Vagina (tissue), 2 donors: Measurements from ENCODE around the gene BNC2. TPM values are rescaled to one million over a fixed set of nuclear protein-coding genes. Genes with fewer than 3 reads are reported as not detected.

Experiments used
- DNase-seq, 2 donors: peaks; one replicate each; pipeline ENCODE4 v3.0.0-alpha.2; 2017; ENCODE audit errors: extremely low spot score in 2 of 2
- H3K27ac ChIP-seq: fragments of 200-600 bp; sonication (generic); one replicate; pipeline ENCODE4 v1.5.1; 2019
- H3K27me3 ChIP-seq: fragments of 200-600 bp; sonication (generic); one replicate; pipeline ENCODE4 v1.5.1; 2019
- H3K36me3 ChIP-seq, 2 donors: fragments of 200-600 bp; sonication (generic); one replicate each; pipeline ENCODE4 v1.5.1; 2017 to 2019
- H3K4me1 ChIP-seq: fragments of 200-600 bp; sonication (generic); one replicate; pipeline ENCODE4 v1.5.1; 2019
- H3K4me3 ChIP-seq, 2 donors: fragments of 200-600 bp; sonication (generic); 1 replicate in 1 of 2; 2 replicates in 1 of 2; pipeline ENCODE4 v1.5.1; 2016 to 2019
- H3K9me3 ChIP-seq: fragments of 200-600 bp; sonication (generic); one replicate; pipeline ENCODE4 v1.5.1; 2019
- POLR2A ChIP-seq, 2 donors: fragments of 450-650 bp; IDR thresholded peaks; one replicate each; pipeline ENCODE4 v1.6.1; 2017; ENCODE audit warnings: antibody characterized with exemption in 2 of 2, mild to moderate bottlenecking in 2 of 2, moderate library complexity in 2 of 2
- POLR2AphosphoS5 ChIP-seq, 2 donors: sonication (generic); formaldehyde crosslinking; IDR thresholded peaks; one replicate each; pipeline ENCODE4 v1.9.0; 2017; ENCODE audit warnings: antibody characterized with exemption in 2 of 2, mild to moderate bottlenecking in 2 of 2, low read depth in 1 of 2; ENCODE audit not compliant: insufficient read depth in 1 of 2
- intact Hi-C: fragments of 100-400 bp; cut with DNase I; formaldehyde crosslinking; loops from one replicate; pipeline ENCODE4 v1.15.1; 2023
- total RNA-seq: library from RNA; depleted of rRNA; stranded (reverse); fragments of >200 nt; gene quantifications from one replicate; pipeline ENCODE4 v1.2.3, GENCODE V29; 2016
- TF ChIP-seq, protein P1 (sequence below), 3 experiments: fragments of 450-650 bp in 2 of 3; fragments of 200-600 bp in 1 of 3; sonication (generic) in 1 of 3; IDR thresholded peaks; one replicate each; pipeline ENCODE4 v1.5.1; 2017 to 2019; ENCODE audit warnings: antibody characterized with exemption in 3 of 3, mild to moderate bottlenecking in 2 of 3, moderate library complexity in 2 of 3

Gene BNC2
- total RNA-seq, 1 donor from 2014 or later, result 33.9 TPM

- Histone ChIP-seq H3K9me3 (no peaks in the 10 kb centered on the region), H3K4me1 (no peaks in the 10 kb centered on the region), H3K36me3 (no peaks in the 10 kb centered on the region), H3K27ac (no peak overlapping the region), H3K27me3 (no peaks in the 10 kb centered on the region), H3K4me3 (no peak overlapping the region)
- intact Hi-C loops, result no loop called here
- no peak for DNase-seq
- TF ChIP-seq, protein P1, sequence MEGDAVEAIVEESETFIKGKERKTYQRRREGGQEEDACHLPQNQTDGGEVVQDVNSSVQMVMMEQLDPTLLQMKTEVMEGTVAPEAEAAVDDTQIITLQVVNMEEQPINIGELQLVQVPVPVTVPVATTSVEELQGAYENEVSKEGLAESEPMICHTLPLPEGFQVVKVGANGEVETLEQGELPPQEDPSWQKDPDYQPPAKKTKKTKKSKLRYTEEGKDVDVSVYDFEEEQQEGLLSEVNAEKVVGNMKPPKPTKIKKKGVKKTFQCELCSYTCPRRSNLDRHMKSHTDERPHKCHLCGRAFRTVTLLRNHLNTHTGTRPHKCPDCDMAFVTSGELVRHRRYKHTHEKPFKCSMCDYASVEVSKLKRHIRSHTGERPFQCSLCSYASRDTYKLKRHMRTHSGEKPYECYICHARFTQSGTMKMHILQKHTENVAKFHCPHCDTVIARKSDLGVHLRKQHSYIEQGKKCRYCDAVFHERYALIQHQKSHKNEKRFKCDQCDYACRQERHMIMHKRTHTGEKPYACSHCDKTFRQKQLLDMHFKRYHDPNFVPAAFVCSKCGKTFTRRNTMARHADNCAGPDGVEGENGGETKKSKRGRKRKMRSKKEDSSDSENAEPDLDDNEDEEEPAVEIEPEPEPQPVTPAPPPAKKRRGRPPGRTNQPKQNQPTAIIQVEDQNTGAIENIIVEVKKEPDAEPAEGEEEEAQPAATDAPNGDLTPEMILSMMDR (IDR thresholded peaks at IDR 0.05), result no peak
- TF ChIP-seq POLR2AphosphoS5 (IDR thresholded peaks at IDR 0.05; ENCODE audit: insufficient read depth in 1 of 2, low read depth in 1 of 2) (no peak), POLR2A (IDR thresholded peaks at IDR 0.05) (no peak)
These were observed 443.8 kb downstream of the BNC2 start for GRCh38 chr9:16426716-16427115.

- intact Hi-C loops, result no loop called here
- Histone ChIP-seq H3K4me1 (no peaks in the 10 kb centered on the region), H3K9me3 (no peaks in the 10 kb centered on the region), H3K27me3 (no peaks in the 10 kb centered on the region), H3K36me3 (no peaks in the 10 kb centered on the region), H3K4me3 (no peak overlapping the region), H3K27ac (no peak overlapping the region)
- TF ChIP-seq POLR2AphosphoS5 (IDR thresholded peaks at IDR 0.05; ENCODE audit: insufficient read depth in 1 of 2, low read depth in 1 of 2) (no peak), POLR2A (IDR thresholded peaks at IDR 0.05) (no peak)
- TF ChIP-seq, protein P1 (IDR thresholded peaks at IDR 0.05), result no peak
- DNase-seq, result no peak
These were observed 444.8 kb downstream of the BNC2 start for GRCh38 chr9:16425562-16426231.

- Histone ChIP-seq H3K36me3 (no peaks in the 10 kb centered on the region), H3K27ac (no peak overlapping the region), H3K9me3 (no peaks in the 10 kb centered on the region), H3K4me3 (no peak overlapping the region), H3K4me1 (peaks cover 8% of the 10 kb centered on the region), H3K27me3 (no peaks in the 10 kb centered on the region)
- intact Hi-C loops, result no loop called here
- no peak for DNase-seq
- TF ChIP-seq POLR2AphosphoS5 (IDR thresholded peaks at IDR 0.05; ENCODE audit: insufficient read depth in 1 of 2, low read depth in 1 of 2) (no peak), POLR2A (IDR thresholded peaks at IDR 0.05) (no peak)
- TF ChIP-seq, protein P1 (IDR thresholded peaks at IDR 0.05), result no peak
These were observed 448.4 kb downstream of the BNC2 start for GRCh38 chr9:16422114-16422513.

- no peak overlapping the region for H3K4me3 ChIP-seq
- TF ChIP-seq POLR2A (IDR thresholded peaks at IDR 0.05) (no peak), POLR2AphosphoS5 (IDR thresholded peaks at IDR 0.05; ENCODE audit: insufficient read depth in 1 of 2, low read depth in 1 of 2) (no peak)
- TF ChIP-seq, protein P1 (IDR thresholded peaks at IDR 0.05), result no peak
- intact Hi-C loops, result no loop called here
- no peaks in the 10 kb centered on the region for H3K27me3 ChIP-seq
- no peaks in the 10 kb centered on the region for H3K9me3 ChIP-seq
- DNase-seq, result no peak
- peaks cover 8% of the 10 kb centered on the region for H3K4me1 ChIP-seq
- no peak overlapping the region for H3K27ac ChIP-seq
- no peaks in the 10 kb centered on the region for H3K36me3 ChIP-seq
These were observed 448.9 kb downstream of the BNC2 start for GRCh38 chr9:16421532-16421931.

DNA sequence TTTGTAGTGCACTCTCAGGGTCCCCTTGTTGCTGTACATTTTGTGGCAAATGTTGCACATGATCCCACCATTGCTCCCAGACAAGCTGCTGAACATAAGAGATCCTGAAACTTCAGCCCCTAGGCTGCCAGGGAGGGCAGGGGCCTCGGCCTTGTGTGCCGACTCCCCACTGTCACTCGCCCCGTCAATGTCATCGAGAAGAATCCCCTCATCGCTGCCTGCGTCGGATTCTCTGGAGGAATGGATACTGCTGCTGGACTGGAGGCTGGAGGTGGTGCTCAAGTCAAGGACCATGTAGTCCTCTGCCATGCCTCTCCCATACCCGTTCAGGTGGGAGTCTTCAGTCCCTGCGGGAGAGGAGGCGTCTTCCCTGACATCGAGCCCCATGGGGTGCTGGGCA lies 451.3 kb downstream of the BNC2 start:
- Histone ChIP-seq H3K27ac (no peak overlapping the region), H3K9me3 (no peaks in the 10 kb centered on the region), H3K4me3 (no peak overlapping the region), H3K4me1 (peaks cover 8% of the 10 kb centered on the region), H3K36me3 (no peaks in the 10 kb centered on the region), H3K27me3 (no peaks in the 10 kb centered on the region)
- DNase-seq, result no peak
- no peak for TF ChIP-seq POLR2A (IDR thresholded peaks at IDR 0.05)
- no peak for TF ChIP-seq POLR2AphosphoS5 (IDR thresholded peaks at IDR 0.05; ENCODE audit: insufficient read depth in 1 of 2, low read depth in 1 of 2)
- TF ChIP-seq, protein P1 (IDR thresholded peaks at IDR 0.05), result no peak
- intact Hi-C loops, result no loop called here
